ENCODE data around the gene CXorf49. TPM values are rescaled to one million over a fixed set of nuclear protein-coding genes. Genes with fewer than 3 reads are reported as not detected.
"Not testable (repeated sequence)": the region's sequence is repeated elsewhere in the genome, so short reads cannot be mapped to it uniquely, and the experiment has no call there.

CXorf49 gene
- under 1 TPM in 1 of 5 donors, not detected in 4; 0.31 TPM for polyA plus RNA-seq (ENCODE audit: insufficient read depth in 1 of 5, insufficient read length in 5 of 5, low replicate concordance in 1 of 5)
- long read RNA-seq, donor 1, partial matches to known transcripts: 0 of 1 reads
- long read RNA-seq, donor 1, other reads (novel, unspliced or antisense): 0 of 1 reads
- long read RNA-seq, donor 2: 0 reads
- long read RNA-seq, donor 3: 0 reads
- long read RNA-seq, donor 4: 0 reads
- long read RNA-seq, donor 5: 0 reads
- long read RNA-seq, donor 6: 0 reads
- long read RNA-seq, donor 7: 0 reads
- long read RNA-seq, donor 8: 0 reads

- DNase-seq: not testable (repeated sequence)
Observed at GRCh38 chrX:71718185-71718584, at the start of gene CXorf49. TSS of gene CXorf49 (minus strand) at chrX:71718285. CDS start at chrX:71718151, 134 bp downstream.

GRCh38 chrX:71767134-71767533 lies 49.0 kb upstream of the CXorf49 start:
- DNase-seq: not testable (repeated sequence)

GRCh38 chrX:71765613-71766012 lies 47.5 kb upstream of the CXorf49 start:
- not testable (repeated sequence) for DNase-seq

- DNase-seq: not testable (repeated sequence)
Observed at GRCh38 chrX:71764832-71765231, 46.7 kb upstream of the CXorf49 start.

GRCh38 chrX:71763049-71763448 lies 45.0 kb upstream of the CXorf49 start, which contains the start of gene CXorf49B:
TSS of gene CXorf49B (plus strand) at chrX:71763349. CDS start at chrX:71763424, 75 bp downstream.
- DNase-seq: not testable (repeated sequence)

GRCh38 chrX:71760688-71761281 lies 42.7 kb upstream of the CXorf49 start:
- not testable (repeated sequence) for DNase-seq

GRCh38 chrX:71720289-71720886 lies 2.3 kb upstream of the CXorf49 start:
- not testable (repeated sequence) for DNase-seq

GRCh38 chrX:71719195-71719594 lies 1.1 kb upstream of the CXorf49 start:
- DNase-seq: not testable (repeated sequence)

- not testable (repeated sequence) for DNase-seq
Observed at GRCh38 chrX:71716323-71716722, 1.8 kb downstream of the CXorf49 start.

- DNase-seq: not testable (repeated sequence)
Observed at GRCh38 chrX:71715551-71715950, 2.5 kb downstream of the CXorf49 start.

GRCh38 chrX:71714064-71714463 lies 4.0 kb downstream of the CXorf49 start:
- DNase-seq: not testable (repeated sequence)

- DNase-seq: not testable (repeated sequence)
Observed at GRCh38 chrX:71702853-71703252, 15.2 kb downstream of the CXorf49 start.

GRCh38 chrX:71699023-71699344 lies 19.1 kb downstream of the CXorf49 start:
- not testable (repeated sequence) for DNase-seq

GRCh38 chrX:71698299-71699022 lies 19.6 kb downstream of the CXorf49 start:
- not testable (repeated sequence) for DNase-seq

GRCh38 chrX:71697466-71698298 lies 20.4 kb downstream of the CXorf49 start:
- not testable (repeated sequence) for DNase-seq

- DNase-seq: not testable (repeated sequence)
Observed at GRCh38 chrX:71696641-71697465, 21.2 kb downstream of the CXorf49 start.

- DNase-seq: no peak
Observed at GRCh38 chrX:71679575-71680207, 38.4 kb downstream of the CXorf49 start.

GRCh38 chrX:71677195-71677594 lies 40.9 kb downstream of the CXorf49 start:
- not testable (repeated sequence) for DNase-seq

- DNase-seq: not testable (repeated sequence)
Observed at GRCh38 chrX:71676068-71676795, 41.9 kb downstream of the CXorf49 start.

All from right lung (tissue), 10 donors.